GM12865 (cell line): ENCODE measurements around the gene PREP.

ENCODE experiments used
- DNase-seq: peaks from one replicate; pipeline ENCODE4 v3.0.0; 2010; ENCODE audit warnings: low read depth
- H3K4me3 ChIP-seq: 2 replicates; pipeline ENCODE4 v1.5.1; 2011; ENCODE audit warnings: mild to moderate bottlenecking, low read depth, low read length, control low read depth
- CTCF ChIP-seq: IDR thresholded peaks from 2 replicates; pipeline ENCODE4 v1.5.1; 2011; ENCODE audit warnings: low read length, control low read depth, low read depth, inconsistent platforms; ENCODE audit not compliant: insufficient read depth; ENCODE audit errors: missing control alignments

Gene PREP

GRCh38 chr6:105304825-105305224 is 98.1 kb downstream of the PREP start:
- TF ChIP-seq CTCF, result no peak
- DNase-seq, result no peak
- H3K4me3 ChIP-seq, result no peak overlapping the region

GRCh38 chr6:105304366-105304765 is 98.5 kb downstream of the PREP start:
- TF ChIP-seq CTCF, result no peak
- no peak for DNase-seq

GRCh38 chr6:105302617-105303128 is 100.2 kb downstream of the PREP start:
- TF ChIP-seq CTCF, result no peak
- H3K4me3 ChIP-seq, result no peak overlapping the region
- DNase-seq, result no peak

More at GRCh38 chr6:105304366-105304765, 98.5 kb downstream of the PREP start:
- H3K4me3 ChIP-seq, result no peak overlapping the region

GRCh38 chr6:105301756-105302616 is 100.9 kb downstream of the PREP start:
- H3K4me3 ChIP-seq, result no peak overlapping the region
- TF ChIP-seq CTCF, result no peak
- DNase-seq, result no peak

- TF ChIP-seq CTCF, result no peak
- no peak overlapping the region for H3K4me3 ChIP-seq
- DNase-seq, result no peak
These were observed 101.8 kb downstream of the PREP start for GRCh38 chr6:105301072-105301503.

GRCh38 chr6:105300090-105300489 is 102.8 kb downstream of the PREP start:
- no peak for DNase-seq
- H3K4me3 ChIP-seq, result no peak overlapping the region
- TF ChIP-seq CTCF, result no peak
